Measurements from ENCODE around the gene SPEF1.
A peak's percentile ranks its signal among the peaks of the same experiment; 100 is the strongest.

SPEF1 gene

DNA sequence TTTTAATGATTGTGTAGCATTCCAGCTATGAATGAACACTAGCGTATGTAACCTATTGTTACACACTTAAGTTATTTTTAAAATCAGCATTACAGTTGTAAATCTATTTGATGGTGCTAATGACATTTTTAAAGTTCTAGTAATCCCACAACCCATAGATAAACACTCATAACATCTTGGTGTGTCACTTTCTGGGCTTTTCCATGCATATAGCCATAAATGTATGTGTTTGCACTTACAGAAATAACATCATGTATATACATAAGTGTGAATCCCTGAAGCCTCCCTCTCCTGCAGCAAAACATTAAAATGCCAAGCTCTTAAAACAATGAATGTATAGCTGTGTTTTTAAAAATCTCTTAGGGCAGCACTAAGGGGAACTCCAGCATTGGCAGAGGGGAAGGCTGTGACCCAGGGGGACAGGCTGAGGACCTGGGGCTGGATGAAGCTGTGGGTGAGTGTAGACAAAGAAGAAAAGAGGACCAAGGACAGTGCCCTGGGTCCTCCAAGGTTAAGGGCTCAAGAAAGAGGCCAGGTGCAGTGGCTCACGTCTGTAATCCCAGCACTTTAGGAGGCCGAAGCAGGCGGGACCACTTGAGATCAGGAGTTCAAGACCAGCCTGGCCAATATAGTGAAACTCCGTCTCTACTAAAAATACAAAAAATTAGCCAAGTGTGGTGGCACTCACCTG, 6.2 kb upstream of the SPEF1 start:
- no peak for DNase-seq (ENCODE audit: low spot score)

GRCh38 chr20:3786665-3787323, 5.5 kb upstream of the SPEF1 start, which contains the start of gene CENPB:
Gene CENPB, minus strand, starts transcription at chr20:3786740. Its CDS starts 257 bp downstream, at chr20:3786483.
- DNase-seq (ENCODE audit: low spot score), result peak; percentile 99

- peak; percentile 93 for DNase-seq (ENCODE audit: low spot score)
Observed at GRCh38 chr20:3786126-3786484, 4.9 kb upstream of the SPEF1 start.

- DNase-seq (ENCODE audit: low spot score), result no peak
Observed at GRCh38 chr20:3785240-3786125, 4.2 kb upstream of the SPEF1 start.

DNA sequence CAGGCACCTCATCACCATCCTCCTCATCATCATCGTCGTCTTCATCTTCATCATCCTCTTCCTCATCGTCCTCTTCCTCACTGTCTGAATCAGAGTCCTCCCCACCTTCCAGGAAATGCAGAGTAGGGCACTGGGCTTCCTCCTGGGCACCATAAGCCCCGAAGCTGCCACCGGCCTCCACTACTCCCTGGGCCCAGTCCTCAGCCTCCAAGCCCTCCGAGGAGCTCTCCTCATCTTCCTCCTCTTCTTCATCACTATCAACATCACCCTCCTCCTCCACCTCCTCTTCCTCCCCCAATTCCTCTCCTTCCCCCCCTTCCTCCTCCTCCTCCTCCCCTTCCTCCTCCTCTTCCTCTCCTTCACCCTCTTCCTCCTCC, 3.6 kb upstream of the SPEF1 start:
- DNase-seq (ENCODE audit: low spot score), result no peak

DNA sequence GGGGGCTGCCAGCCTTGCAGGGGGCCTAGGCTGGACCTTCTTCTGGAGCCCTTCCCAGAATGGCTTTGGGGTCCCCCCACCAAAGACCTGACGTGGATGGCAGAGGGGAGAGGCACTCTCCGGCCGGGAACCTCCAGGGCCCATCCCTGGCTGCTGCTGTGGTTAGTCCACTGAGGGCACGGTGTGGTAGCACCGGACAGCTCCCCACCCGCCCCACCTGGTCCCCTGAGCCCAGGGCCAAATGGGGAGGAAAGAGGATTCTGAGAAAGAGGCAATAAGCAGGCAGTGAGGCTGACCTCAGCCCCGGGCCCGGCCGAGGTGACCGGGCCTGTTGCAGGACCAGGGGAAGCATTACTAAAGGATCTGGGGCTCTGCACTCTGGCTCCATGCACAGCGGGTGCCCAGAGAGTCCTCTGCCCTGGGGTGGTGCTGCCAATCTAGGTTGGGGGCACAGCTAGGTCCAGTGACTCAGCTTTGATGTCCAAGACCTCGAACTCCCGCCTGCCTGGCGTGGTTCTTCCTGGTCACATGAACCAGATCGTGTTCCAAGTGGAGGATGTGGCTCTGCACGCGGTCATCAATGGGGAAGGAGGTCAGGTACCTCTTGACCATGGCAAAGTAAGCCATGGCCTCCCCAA, 3.1 kb upstream of the SPEF1 start:
- no peak for DNase-seq (ENCODE audit: low spot score)

GRCh38 chr20:3783511-3784195, 2.4 kb upstream of the SPEF1 start:
- no peak for DNase-seq (ENCODE audit: low spot score)

GRCh38 chr20:3783068-3783489, 1.8 kb upstream of the SPEF1 start:
- DNase-seq (ENCODE audit: low spot score), result no peak

- no peak for DNase-seq (ENCODE audit: low spot score)
Observed at GRCh38 chr20:3782597-3782996, 1.3 kb upstream of the SPEF1 start.

- DNase-seq (ENCODE audit: low spot score), result no peak
Observed at GRCh38 chr20:3778976-3779375, 2.3 kb downstream of the SPEF1 start.

GRCh38 chr20:3777716-3778629, 3.3 kb downstream of the SPEF1 start:
- DNase-seq (ENCODE audit: low spot score), result peak; percentile 79

DNA sequence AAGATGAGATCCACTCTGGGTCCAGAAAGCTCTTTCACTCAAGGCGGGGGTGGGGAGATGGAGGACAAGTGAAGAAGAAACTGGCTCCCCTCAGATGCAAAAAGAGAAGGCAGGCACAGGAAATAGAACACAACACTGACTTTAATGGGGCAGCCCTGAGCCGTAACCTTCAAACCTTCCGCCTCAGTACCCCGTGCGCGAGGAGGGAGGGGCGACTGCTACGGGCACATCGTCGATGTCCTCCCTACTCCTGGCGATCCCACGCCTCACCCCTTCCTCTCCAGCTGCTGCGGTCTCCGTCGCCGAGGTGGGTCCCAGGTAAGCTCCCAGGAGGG, 3.9 kb downstream of the SPEF1 start:
- DNase-seq (ENCODE audit: low spot score), result no peak

GRCh38 chr20:3775457-3776108, 5.7 kb downstream of the SPEF1 start:
- no peak for DNase-seq (ENCODE audit: low spot score)

DNA sequence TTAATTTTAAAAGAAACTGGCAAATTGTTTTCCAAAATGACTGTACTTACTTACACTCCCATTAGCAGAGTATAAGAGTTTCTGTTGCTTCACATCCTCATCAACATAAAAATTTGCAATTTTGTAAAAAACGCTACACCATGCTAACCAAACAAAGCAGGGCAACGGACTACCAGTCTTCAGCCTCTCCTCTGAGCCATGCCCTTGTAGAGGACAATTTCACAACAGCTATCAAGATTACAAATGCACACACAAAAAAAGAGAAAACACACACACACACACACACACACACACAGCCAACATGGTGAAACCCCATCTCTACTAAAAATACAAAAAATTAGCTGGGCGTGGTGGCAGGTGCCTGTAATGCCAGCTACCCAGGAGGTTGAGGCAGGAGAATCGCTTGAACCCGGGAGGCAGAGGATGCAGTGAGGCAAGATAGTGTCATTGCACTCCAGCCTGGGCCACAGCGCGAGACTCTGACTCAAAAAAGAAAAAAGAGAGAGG, 9.6 kb downstream of the SPEF1 start:
- DNase-seq (ENCODE audit: low spot score), result no peak

- peak; percentile 89 for DNase-seq (ENCODE audit: low spot score)
Observed at GRCh38 chr20:3768342-3769130, 12.7 kb downstream of the SPEF1 start.

GRCh38 chr20:3767427-3768341, 13.6 kb downstream of the SPEF1 start, which contains the start of gene ADISSP:
Gene ADISSP, minus strand, starts transcription at chr20:3767753. Its CDS starts 7,653 bp downstream, at chr20:3760100.
- DNase-seq (ENCODE audit: low spot score), result peak; percentile 100

DNA sequence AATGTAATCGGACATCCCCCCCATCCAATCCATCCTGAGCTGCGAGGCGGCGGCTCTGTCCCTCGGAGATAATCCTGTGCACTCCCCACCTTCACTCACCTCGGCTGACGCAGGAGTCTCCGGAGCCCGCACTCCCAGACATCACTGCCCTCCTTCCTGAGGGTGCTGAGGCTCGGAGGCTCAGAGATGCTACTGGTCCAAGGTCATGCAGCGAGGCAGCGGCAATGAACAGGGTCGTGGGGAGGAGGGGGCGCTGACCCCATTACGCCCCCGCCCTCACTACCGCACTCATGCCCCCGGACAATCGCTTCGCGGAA, 14.2 kb downstream of the SPEF1 start:
- DNase-seq (ENCODE audit: low spot score), result no peak

- no peak for DNase-seq (ENCODE audit: low spot score)
Observed at GRCh38 chr20:3766422-3767109, 14.7 kb downstream of the SPEF1 start.
